Panc1 (cell line): ENCODE measurements around the gene PLIN4.

Source experiments
- POLR2AphosphoS5 ChIP-seq: IDR thresholded peaks from 2 replicates; pipeline ENCODE4 v1.6.1; 2012; ENCODE audit warnings: mild to moderate bottlenecking, low read depth, low read length, moderate library complexity
- SIN3A ChIP-seq: IDR thresholded peaks from 2 replicates; pipeline ENCODE4 v1.6.1; 2012; ENCODE audit warnings: low read depth, mild to moderate bottlenecking, low read length, moderate library complexity, borderline replicate concordance; ENCODE audit not compliant: insufficient read depth
- TCF7L2 ChIP-seq: IDR thresholded peaks from 2 replicates; pipeline ENCODE4 v1.6.1; 2011; ENCODE audit warnings: mild to moderate bottlenecking, low read depth, low read length, inconsistent platforms
- TF ChIP-seq, protein P1 (sequence below), 2 experiments: IDR thresholded peaks; 2 replicates each; pipeline ENCODE4 v1.6.1; 2011 to 2012; ENCODE audit warnings: low read depth in 2 of 2, control low read depth in 1 of 2, low read length in 1 of 2, mild to moderate bottlenecking in 1 of 2, moderate library complexity in 1 of 2; ENCODE audit not compliant: insufficient read depth in 1 of 2
- TF ChIP-seq, protein P2 (sequence below): fragments of 450-650 bp; IDR thresholded peaks from 2 replicates; pipeline ENCODE4 v1.5.1; 2017; ENCODE audit warnings: mild to moderate bottlenecking

DNA sequence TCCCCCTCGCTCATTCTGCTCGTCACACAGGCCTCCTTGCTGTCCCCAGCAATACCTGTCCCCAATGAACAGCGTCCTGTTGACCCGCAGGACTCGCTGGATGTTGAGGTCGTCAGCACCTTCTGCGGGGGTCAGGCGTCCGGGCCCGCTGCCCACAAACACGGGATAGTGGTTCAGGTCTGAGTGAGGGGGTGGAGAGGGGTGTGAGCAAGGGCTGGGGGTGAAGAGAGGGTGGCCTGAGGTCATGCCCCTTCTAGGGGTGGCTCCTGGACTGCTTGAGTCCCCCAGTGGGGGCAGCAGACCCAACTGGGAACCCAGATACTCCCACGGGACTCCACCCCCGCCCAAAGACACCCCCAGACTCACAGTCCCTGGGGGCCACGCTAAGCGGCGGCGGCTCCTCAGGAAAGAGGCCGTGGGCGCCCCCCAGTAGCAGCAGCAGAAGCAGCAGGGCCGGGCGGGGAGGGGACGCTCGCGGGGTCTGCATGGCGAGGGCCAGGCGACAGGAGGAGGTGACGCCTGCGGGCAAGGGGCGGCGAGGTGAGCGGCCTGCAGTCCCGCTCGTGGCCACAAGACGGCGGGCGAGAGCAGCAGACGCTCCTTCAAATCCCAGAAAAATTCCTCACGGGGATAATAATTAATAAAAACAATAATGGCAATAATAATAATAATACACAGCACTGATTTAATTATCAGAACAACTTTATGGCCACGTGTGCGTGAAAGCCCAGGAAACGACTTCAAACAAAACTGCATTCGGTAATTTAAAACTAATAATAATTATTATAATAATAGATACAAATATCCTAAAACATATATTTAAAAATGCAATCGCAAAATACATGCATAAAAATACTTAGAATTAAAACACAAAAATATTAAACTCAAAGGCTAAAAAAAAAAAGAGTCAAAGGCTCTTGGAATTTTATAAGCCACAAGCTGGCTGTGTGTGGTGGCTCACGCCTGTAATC, 40.0 kb upstream of the PLIN4 start:
- TF ChIP-seq POLR2AphosphoS5, result no peak
- TF ChIP-seq, protein P1, sequence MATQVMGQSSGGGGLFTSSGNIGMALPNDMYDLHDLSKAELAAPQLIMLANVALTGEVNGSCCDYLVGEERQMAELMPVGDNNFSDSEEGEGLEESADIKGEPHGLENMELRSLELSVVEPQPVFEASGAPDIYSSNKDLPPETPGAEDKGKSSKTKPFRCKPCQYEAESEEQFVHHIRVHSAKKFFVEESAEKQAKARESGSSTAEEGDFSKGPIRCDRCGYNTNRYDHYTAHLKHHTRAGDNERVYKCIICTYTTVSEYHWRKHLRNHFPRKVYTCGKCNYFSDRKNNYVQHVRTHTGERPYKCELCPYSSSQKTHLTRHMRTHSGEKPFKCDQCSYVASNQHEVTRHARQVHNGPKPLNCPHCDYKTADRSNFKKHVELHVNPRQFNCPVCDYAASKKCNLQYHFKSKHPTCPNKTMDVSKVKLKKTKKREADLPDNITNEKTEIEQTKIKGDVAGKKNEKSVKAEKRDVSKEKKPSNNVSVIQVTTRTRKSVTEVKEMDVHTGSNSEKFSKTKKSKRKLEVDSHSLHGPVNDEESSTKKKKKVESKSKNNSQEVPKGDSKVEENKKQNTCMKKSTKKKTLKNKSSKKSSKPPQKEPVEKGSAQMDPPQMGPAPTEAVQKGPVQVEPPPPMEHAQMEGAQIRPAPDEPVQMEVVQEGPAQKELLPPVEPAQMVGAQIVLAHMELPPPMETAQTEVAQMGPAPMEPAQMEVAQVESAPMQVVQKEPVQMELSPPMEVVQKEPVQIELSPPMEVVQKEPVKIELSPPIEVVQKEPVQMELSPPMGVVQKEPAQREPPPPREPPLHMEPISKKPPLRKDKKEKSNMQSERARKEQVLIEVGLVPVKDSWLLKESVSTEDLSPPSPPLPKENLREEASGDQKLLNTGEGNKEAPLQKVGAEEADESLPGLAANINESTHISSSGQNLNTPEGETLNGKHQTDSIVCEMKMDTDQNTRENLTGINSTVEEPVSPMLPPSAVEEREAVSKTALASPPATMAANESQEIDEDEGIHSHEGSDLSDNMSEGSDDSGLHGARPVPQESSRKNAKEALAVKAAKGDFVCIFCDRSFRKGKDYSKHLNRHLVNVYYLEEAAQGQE (IDR thresholded peaks at IDR 0.05; ENCODE audit: insufficient read depth in 1 of 2, low read depth in 2 of 2, low read length in 1 of 2), result no peak
- TF ChIP-seq, protein P2, sequence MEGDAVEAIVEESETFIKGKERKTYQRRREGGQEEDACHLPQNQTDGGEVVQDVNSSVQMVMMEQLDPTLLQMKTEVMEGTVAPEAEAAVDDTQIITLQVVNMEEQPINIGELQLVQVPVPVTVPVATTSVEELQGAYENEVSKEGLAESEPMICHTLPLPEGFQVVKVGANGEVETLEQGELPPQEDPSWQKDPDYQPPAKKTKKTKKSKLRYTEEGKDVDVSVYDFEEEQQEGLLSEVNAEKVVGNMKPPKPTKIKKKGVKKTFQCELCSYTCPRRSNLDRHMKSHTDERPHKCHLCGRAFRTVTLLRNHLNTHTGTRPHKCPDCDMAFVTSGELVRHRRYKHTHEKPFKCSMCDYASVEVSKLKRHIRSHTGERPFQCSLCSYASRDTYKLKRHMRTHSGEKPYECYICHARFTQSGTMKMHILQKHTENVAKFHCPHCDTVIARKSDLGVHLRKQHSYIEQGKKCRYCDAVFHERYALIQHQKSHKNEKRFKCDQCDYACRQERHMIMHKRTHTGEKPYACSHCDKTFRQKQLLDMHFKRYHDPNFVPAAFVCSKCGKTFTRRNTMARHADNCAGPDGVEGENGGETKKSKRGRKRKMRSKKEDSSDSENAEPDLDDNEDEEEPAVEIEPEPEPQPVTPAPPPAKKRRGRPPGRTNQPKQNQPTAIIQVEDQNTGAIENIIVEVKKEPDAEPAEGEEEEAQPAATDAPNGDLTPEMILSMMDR, result peak; percentile 96
- no peak for TF ChIP-seq SIN3A
- TF ChIP-seq TCF7L2, result no peak
